ENCODE results near the gene CYTH3.
"Not testable (repeated sequence)": the region's sequence is repeated elsewhere in the genome, so short reads cannot be mapped to it uniquely, and the experiment has no call there.

The CYTH3 gene

DNA sequence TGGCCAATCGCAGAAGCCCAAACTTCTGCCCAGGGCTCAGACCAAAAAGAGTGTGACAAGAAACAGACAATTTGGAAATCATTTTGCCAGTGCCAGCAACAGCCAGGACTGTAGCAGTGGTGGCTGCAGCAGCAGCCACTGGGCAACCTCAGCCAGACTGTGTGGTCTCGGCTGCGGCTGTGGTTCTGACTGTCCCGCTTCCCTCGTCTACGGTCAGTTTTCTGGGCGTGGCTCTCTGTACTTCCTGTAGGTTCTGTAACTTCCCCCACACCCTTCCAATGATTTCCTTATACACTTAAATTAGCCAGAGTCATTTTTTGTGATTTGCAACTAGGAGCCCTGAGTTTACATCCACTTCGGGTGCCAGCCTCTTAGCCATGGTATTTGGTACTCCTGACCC lies 39.9 kb downstream of the CYTH3 start:
- FAIRE-seq (no peak), DNase-seq (ENCODE audit: low spot score) (no peak)

DNA sequence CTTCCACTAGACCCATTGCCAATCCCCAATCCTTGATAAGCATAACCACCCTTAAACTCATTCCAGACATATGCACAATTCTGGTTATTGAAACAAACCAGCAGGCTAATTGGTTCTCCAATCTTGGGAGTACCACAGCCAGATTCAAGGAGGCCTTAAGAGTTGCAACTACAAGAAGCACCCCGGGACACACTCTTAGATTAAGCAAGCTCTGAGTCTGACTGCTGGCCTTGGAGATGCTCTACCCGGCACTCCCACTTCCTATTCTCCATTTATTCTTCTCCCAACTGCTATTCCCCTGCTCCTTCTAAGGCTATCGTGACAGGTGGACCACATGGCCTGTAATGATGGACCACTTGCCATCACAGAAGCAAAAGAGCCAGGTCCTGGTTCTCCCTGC lies 40.3 kb downstream of the CYTH3 start:
- FAIRE-seq (no peak), DNase-seq (ENCODE audit: low spot score) (no peak)

DNA sequence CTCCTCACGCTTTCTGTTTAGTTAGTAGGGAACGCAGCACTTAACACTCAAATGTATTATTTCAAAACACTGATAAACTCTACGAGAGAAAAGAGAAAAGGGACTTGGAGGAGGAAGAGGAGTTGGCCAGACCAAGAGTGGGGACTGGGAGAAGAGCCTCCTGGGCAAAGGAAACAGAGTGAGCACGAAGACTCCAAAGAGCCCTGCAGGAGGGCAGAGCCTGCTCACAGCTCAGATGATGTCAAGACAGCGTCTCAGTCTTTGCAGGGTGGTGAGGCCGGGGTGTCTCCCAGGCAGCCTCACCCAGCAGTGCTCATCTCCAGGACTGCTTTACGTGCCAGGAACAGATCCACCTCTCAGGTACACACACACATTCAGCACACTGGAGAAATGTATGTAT lies 41.2 kb downstream of the CYTH3 start:
- no peak for FAIRE-seq
- DNase-seq (ENCODE audit: low spot score): no peak

DNA sequence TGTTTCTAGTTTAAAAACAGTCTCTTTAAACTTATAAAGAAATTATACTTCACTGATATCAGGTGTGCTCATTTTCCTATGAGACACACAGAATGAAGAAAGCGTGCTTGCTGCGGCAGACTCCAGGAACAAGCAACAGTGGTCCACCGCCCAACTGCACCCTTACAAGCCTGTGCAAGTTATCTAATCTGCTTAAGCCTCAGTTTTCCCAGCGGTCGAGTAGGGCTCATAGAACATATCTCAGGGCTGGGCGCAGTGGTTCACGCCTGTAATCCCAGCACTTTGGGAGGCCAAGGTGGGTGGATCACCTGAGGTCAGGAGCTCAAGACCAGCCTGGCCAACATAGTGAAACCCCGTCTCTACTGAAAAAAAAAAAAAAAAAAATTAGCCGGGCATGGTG lies 43.1 kb downstream of the CYTH3 start:
- FAIRE-seq; DNase-seq (ENCODE audit: low spot score): not testable (repeated sequence)

DNA sequence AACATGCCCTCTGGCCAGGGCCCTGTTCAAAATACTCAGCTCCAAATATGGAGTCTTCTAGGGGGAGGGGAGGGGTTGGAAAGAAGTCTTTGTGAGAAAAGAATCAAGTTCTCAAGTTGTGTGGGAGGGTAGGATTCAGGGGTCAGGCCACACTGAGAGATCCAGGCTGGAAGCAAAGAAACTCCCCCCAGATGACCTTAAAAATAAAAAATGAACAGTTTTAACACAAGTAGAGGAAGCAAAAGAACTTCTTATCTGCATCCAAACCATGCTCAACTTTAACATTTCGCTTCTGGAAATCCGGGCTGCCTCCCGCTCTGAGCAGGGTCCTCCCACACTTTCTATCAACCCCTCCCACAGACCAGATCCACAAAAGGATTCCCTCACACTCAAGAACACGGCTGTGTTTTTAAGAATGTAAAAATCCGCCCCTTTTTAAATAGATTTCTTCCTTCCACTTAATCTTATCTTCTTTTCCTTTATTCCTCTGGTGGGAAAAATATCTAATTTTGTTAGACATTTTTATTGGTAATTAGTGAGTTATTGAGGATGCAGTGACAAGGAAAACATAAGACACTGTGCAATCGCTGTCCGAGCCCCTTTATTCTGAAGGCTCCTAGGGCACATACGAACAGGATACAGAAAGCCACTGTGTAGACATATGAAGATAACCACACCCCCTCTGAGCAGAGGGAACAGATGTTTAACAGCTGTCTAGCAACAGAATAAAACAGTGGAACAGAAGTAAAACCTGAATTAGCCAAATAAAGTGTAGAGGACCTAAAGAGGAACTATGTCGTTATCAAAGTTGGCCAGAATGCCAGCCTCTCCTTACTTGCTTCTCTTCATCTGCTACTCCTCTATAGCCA lies 43.8 kb downstream of the CYTH3 start:
- FAIRE-seq (no peak), DNase-seq (ENCODE audit: low spot score) (no peak)

DNA sequence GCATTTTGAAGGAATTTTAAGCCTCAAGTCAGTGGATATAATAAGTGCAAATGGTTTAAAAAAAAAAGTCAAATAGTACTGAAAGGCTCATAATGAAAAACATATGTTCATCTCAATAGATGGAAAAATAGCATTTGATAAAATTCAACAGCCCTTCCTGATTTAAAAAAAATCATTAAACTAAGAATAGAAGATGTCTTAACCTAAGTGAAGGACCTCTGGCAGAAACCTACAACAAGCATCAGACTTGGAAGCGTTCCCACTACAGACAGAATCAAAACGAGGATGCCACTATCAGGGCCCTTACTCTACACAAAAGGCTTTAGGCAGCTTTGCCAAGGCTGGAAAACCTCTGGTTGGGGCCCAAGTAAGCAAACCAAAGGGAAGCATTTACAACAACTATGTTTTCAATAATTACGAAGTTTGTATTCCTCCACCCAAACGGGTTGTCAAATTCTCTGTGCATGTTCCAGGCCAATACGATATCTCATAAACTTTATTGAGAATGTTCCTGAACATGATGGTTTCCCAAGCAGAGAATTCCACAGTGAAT lies 45.1 kb downstream of the CYTH3 start:
- no peak for FAIRE-seq
- DNase-seq (ENCODE audit: low spot score): no peak

DNA sequence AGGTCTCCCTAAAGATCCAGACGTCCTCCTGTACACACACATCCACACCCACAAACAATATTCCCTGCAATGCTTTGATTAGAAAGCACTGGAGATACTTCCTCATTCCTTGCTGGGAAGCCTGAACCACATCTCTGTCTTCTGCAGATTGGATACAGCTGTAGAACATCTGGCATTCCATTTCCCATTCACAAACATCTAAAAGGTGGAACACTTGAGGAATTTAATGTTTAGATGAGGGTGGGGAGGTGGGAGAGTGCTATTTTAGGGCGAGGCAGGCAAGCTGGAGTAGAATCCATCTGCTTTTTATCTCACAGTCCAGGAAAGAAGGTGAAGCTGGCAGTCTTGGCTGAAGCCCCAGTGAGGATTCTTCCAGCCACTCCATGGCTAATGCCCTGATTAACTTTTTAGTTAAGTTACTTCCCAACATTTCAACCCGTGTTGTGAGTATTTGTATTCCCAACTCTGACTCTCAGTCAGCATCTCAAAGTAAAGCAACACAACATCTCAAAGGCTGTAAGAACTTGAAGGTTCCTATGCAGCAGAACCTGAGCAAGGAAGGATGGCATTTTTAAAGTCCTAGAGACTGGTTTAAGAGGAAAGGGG lies 46.1 kb downstream of the CYTH3 start:
- no peak for DNase-seq (ENCODE audit: low spot score)
- no peak for FAIRE-seq

DNA sequence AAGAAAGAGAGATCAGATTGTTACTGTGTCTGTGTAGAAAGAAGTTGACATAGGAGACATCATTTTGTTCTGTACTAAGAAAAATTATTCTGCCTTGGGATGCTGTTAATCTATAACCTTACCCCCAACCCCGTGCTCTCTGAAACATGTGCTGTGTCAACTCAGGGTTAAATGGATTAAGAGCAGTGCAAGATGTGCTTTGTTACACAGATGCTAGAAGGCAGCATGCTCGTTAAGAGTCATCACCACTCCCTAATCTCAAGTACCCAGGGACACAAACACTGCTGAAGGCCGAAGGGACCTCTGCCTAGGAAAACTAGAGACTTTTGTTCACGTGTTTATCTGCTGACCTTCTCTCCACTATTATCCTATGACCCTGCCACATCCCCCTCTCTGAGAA lies 49.0 kb downstream of the CYTH3 start:
- FAIRE-seq; DNase-seq (ENCODE audit: low spot score): not testable (repeated sequence)

DNA sequence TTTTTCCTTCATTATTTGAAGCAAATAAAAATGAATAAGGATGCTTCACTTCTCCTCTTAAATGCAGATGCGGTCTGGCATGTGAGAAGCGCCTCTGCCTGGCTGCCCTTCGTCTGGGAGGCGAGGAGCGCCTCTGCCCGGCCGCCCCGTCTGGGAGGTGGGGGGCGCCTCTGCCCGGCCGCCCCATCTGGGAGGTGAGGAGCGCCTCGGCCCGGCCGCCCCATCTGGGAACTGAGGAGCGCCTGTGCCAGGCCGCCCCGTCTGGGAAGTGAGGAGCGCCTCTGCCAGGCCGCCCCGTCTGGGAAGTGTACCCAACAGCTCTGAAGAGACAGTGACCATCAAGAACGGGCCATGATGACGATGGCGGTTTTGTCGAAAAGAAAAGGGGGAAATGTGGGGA lies 49.4 kb downstream of the CYTH3 start:
- not testable (repeated sequence) for FAIRE-seq; DNase-seq (ENCODE audit: low spot score)

DNA sequence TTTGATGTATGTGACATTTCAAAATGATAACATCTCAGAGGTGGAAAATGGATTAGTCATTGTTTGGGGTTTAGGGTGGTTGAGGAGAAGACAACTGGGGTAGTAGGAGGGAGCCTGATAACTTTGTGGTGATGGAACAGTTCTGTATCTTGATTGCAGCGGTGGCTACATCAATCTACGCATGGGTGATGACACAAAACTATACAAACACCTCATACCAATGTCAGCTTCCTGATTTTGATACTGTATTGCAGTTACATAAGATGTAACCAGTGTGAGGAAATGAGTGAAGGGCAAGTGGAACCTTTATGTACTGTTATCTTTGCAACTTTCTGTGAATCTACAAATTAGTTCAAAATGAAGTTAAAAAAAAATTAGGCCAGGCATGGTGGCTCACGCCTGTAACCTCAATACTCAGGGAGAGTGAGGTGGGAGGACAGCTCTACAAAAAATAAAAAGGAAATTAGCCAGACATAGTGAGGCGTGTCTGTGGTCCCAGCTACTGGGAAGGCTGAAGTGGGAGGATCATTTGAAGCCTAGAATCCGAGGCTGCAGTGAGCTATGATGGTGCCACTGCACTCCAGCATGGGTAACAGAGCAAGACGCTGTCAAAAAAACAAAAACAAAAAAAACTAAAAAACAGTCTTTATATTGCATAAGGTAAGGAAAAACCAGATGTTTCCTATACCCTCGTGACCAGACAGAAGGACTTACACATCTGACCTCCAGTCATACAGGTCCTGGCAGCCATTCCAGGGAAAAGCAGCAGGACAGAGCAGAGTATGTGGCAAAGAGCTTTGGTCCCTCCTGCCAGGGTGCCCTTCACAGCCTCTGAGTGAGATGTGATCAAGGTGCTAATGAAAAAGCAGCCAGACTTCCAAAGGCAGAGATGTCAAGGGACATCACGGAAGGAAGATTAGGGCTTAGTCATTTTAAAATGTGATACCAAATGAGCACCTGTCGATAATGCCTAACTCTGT lies 50.8 kb downstream of the CYTH3 start:
- DNase-seq (ENCODE audit: low spot score) (no peak), FAIRE-seq (no peak)

DNA sequence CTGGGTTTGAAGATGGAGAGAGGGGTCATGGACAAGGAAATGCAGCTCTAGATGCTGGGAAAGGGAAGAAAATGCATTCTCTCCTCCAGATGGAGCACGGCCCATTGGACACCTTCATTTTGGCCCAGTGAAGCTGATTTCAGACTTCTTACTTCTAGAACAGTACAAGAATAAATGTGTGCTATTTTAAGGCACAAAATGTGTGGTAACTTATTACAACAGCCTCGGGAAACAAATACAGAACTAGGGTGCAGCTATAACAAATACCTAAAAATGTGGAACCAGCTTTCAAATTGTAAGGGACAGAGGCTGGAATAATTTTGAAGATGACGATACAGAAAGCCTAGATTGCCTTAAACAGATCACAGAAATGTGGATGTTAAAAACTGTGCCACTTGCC lies 54.1 kb downstream of the CYTH3 start:
- DNase-seq (ENCODE audit: low spot score) (no peak), FAIRE-seq (no peak)

DNA sequence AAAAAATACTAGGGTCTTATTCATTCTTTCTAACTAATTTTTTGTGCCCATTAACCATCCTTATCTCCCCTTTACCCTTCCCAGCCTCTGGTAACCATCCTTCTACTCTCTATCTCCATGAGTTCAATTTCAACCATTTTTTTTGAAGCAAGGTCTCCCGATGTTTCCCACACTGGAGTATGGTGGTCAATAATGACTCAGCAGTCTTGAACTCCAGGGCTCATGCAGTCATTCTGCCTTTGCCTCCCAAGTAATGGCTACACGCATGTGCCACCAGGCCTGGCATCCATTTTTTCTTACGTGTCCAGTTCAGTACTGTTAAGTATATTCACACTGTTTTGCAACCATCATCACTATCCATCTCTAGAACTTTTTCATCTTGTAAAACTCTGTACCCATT lies 60.4 kb downstream of the CYTH3 start:
- DNase-seq (ENCODE audit: low spot score) (no peak), FAIRE-seq (no peak)

DNA sequence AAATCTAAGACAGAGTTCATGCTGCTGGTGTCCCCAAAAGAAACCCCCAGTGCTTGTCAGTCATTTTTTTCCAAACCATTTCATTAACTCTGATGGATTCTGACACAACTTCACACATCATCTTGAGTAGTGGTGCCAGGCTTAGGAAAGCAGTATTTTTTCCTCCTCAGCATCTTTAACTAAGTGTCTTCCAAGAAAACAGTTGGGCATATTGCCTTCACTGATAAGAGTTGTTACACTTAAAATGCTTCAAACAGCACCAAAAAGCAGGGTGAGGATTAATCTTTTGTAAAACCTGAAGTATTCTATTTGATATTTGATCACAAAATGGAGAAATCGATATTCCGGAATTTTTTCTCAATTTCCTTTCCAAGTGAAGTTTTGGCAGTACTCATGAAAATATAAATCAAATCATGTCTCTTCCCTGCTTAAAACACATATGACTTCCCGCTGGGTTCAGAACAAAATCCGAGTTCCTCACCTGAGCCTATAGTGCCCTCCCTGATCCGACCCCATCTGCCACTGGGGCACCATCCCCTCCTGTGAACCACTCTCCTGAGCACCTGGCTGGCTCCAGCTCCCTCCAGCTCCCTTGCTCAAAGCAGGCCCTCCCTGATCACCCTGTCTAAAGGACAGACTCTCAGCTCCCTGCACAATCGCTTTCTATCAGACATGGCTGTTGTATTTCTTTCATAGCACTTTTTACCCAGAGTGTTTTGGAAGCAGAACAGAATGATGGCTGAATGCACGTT lies 61.6 kb downstream of the CYTH3 start:
- DNase-seq (ENCODE audit: low spot score): no peak
- FAIRE-seq: no peak

DNA sequence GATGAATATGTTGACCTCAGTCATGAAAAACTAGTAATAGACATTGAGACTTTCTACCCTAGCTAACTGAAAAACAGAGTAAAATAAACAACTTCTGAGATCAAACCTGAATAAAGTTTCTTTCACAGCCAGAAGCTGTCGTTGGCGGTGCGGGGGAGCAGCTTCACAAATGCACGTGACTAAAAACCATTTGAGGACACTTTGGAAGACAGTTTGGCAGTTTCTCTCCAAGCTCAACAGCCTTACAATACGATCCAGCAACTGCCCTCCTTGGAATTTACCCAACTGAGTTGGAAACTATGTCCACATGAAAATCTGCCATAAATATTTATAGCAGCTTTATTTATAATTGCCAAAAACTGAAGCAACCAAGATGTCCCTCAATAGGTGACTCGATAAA lies 63.1 kb downstream of the CYTH3 start:
- FAIRE-seq (no peak), DNase-seq (ENCODE audit: low spot score) (no peak)

DNA sequence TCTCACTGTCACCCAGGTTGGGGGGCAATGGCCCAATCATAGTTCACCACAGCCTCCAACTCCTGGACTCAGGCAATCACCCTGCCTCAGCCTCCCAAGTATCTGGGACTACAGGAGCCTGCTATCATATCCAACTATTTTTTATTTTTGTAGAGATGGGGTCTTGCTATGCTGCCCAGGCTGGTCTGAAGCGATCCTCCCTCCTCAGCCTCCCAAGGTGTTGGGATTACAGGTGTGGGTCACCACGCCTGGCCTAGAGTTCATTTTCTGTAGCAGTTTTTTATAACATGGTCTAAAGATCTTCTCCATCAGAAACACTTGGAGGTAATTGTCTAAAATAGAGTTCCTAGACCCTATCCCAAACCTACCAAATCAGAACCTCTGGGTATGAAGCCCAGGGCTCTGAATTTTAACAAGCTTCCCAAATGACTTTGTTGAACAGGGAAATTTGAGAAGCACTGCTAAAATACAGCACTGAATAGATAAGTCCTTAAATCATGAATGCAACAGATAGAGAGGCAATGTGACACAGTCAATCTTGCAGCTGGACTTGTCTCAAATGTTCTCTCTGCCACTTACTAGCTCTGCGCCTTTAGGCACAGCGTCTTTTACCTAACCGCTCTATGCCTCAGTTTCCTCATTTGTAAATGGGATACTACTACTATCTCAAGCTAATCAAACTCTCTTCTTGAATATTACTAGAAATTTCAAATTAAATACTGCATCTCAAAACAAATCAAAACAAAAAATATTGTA lies 63.7 kb downstream of the CYTH3 start:
- DNase-seq (ENCODE audit: low spot score): no peak
- no peak for FAIRE-seq

DNA sequence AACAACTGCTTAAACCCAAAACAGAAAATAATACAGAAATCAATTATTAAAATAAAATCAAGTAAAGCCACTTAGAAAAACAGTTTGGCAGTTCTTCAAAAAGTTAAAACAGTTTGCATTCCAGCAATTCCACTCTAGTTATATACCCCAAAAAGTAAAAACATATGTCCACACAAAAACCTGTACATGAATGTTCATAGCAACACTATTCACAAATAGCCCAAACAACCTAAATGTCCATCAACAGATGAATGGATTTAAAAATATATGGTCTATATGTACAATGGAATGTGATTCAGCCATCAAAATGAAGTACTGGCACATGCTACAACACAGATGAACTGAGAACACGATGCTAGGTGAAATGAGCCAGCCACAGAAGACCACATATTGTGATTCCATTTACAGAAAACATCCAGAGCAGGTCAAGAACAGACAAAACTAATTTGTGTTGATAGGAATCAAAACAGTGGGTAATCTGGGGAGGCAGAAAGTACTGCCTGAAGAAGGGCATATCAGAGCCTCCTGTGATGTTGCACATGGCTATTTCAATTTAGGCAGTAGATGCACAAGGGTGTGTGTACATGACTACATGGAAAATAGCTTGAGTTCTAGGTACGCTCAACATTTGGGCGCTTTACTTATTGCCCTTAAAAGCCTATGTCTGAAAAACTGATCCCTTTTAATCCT lies 66.3 kb downstream of the CYTH3 start:
- FAIRE-seq (no peak), DNase-seq (ENCODE audit: low spot score) (no peak)

DNA sequence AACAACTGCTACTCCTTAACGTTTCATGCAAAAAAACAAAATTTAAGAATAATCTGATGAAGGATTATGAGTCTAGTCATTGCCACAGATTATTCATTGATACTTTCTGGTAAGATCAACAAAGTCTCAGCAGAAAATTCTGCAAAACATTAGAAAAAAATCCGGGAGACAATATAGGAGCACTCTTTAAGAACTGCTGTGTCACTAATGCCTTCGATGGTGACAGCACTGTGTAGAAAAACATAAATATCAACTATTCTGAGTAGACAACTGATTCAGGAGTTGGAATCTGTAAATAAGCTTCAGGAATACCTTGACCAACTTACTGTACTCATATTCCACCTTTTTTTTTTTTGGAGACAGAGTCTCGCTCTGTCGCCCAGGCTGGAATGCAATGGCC lies 69.0 kb downstream of the CYTH3 start:
- FAIRE-seq (no peak), DNase-seq (ENCODE audit: low spot score) (no peak)

DNA sequence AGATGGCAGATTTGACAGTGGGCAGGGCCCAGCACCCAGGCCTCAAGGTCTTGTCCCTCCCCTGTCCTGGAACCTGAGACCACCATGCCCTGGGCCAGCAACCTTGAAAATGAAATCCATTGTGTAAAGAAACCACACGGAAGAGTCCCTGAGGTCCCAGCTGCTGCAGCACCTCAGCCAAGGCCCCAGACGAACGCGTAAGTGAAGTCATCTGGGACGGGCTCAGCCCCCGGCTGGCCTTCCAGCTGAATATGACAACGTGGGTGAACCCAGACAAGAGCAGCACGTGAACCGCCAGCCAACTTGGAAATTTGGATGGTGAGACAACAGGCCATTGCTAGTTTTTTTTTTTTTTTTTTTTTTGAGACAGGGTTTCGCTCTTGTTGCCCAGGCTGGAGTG lies 70.3 kb downstream of the CYTH3 start:
- FAIRE-seq (no peak), DNase-seq (ENCODE audit: low spot score) (no peak)

DNA sequence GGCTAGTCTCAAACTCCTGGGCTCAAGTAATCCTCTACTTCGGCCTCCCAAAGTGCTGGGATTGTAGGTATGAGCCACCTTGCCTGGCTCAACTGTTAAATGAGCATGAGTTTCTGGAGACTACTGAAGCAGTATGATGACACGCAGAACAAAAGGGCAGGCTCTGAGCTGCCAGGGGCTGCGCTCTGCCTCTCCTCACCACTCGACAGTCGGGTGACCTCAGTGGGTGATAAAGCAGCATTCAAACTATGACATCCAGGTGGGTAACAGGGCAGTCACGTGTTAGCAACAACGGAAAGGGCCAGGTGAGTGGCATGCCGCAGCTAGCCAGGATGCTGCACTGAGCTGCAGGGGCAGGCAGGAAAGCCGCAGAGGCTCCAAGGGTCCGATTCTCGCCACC lies 71.5 kb downstream of the CYTH3 start:
- FAIRE-seq: no peak
- DNase-seq (ENCODE audit: low spot score): no peak

All from RCC 7860 (cell line).